ENCODE results near the gene ENTR1. TPM values are rescaled to one million over a fixed set of nuclear protein-coding genes. Genes with fewer than 3 reads are reported as not detected.

The ENTR1 gene
- total and polyA plus RNA-seq, 3 experiments from 2014 or later, result 13.1 to 55.5 (median 52.2) TPM

DNA sequence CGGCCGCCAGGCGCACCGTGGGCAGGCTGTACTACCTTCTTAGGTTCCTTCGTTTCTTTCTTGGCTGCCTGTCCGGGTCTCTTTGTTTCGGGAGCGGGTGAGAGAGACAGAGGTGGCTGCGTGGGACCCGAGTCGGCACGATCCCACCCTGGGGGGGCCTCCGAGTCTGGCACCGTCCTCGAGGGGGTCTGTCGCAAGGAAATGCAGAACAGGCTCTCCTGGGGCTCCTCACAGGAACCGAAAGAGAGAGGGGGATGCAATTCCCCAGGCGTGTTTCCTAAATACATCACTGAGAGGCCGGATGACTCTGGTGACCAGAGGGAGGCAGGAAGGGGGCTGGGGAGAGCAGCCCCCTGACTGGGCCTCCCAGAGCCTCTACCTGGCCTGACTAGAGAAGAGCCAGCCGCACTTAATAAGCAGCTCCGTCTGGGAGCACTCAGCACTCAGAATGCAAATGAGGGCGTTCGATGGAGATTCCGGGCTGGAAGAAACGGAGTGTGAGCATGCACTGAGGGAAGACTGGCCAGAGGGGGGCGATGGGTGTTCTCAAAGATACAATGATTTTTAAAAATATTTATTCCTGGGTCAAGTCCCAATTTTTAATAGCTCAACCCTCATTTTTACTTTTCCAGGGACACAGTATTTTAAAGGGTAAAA, 40.9 kb upstream of the ENTR1 start:
- Mint-ChIP-seq H3K36me3 (peaks cover 0 to 88% (median 16%) of the 10 kb centered on the region in 3 donors), H3K4me1 (peaks cover 0 to 1% (median 0%) of the 10 kb centered on the region in 3 donors), H3K9me3 (no peaks in the 10 kb centered on the region), H3K27ac (peak overlapping the region in 1 of 8 donors; percentile 50), H3K4me3 (no peak overlapping the region), H3K27me3 (no peaks in the 10 kb centered on the region)
- Histone ChIP-seq H3K4me3 (ENCODE audit: low read length) (no peak overlapping the region), H3K36me3 (ENCODE audit: insufficient read depth, low read length) (peaks cover 81% of the 10 kb centered on the region), H3K27ac (ENCODE audit: low read depth, low read length) (no peak overlapping the region), H3K9me3 (ENCODE audit: low read length) (no peaks in the 10 kb centered on the region), H3K27me3 (ENCODE audit: insufficient read depth, low read length, poor library complexity, severe bottlenecking) (no peaks in the 10 kb centered on the region), H3K4me1 (ENCODE audit: insufficient read depth, low read length) (no peaks in the 10 kb centered on the region)
- CTCF ChIA-PET, result no interaction called here
- POLR2A ChIA-PET, result no interaction called here
- no peak for DNase-seq

DNA sequence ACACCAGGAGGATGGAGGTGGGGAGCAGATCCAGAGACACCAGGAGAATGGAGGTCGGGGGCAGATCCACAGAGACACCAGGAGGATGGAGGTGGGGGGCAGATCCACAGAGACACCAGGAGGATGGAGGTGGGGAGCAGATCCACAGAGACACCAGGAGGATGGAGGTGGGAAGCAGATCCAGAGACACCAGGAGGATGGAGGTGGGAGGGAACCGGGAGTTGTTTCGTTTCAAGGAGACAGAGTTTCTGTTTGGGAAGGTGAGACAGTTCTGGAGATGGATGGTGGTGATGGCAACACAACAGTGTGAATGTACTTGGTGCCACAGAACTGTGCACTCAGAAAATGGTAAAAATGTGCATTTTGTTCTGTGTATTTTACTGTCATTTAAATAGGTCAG, 38.2 kb upstream of the ENTR1 start:
- Mint-ChIP-seq H3K9me3 (no peaks in the 10 kb centered on the region), H3K36me3 (peaks cover 0 to 90% (median 21%) of the 10 kb centered on the region in 3 donors), H3K4me3 (no peak overlapping the region), H3K4me1 (peaks cover 0 to 1% (median 0%) of the 10 kb centered on the region in 3 donors), H3K27ac (peak overlapping the region in 1 of 8 donors; percentile 83), H3K27me3 (no peaks in the 10 kb centered on the region)
- ChIA-PET POLR2A (no interaction called here), CTCF (no interaction called here)
- Histone ChIP-seq H3K27ac (ENCODE audit: low read depth, low read length) (no peak overlapping the region), H3K4me3 (ENCODE audit: low read length) (no peak overlapping the region), H3K36me3 (ENCODE audit: insufficient read depth, low read length) (peaks cover 65% of the 10 kb centered on the region), H3K9me3 (ENCODE audit: low read length) (no peaks in the 10 kb centered on the region), H3K4me1 (ENCODE audit: insufficient read depth, low read length) (no peaks in the 10 kb centered on the region), H3K27me3 (ENCODE audit: insufficient read depth, low read length, poor library complexity, severe bottlenecking) (no peaks in the 10 kb centered on the region)
- DNase-seq, result no peak

DNA sequence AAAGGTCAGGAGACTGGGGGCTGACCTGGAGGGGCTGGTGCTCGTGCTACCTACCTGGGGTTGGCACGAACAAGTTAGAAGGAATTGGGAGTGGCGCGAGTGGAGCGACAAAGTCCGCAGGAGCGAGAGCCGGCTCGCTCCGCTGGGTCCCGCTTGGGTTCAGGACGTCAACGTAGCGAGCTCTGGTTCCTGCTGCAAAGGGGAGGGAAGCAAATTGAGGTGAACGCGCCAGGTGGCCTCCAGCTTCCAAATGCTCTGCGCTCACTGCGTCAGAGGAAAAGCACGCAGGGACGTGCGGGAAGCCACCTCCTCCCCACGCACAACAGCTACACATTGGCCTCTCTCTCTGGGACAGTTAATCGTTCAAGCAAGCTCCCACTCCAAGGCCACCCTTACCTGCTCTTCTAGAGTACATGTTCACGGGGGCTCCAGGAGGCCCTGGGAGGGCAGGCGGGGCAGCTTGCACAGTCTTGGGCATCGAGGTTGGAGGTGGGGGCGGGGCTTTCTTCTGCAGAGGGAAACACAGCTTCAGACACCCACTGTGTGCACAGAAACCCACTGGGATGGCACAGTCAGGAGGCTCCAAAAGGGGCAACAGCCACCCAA, 36.9 kb upstream of the ENTR1 start:
- no peaks in the 10 kb centered on the region for H3K4me1 Mint-ChIP-seq
- Histone ChIP-seq H3K4me3 (ENCODE audit: low read length) (no peak overlapping the region), H3K36me3 (ENCODE audit: insufficient read depth, low read length) (peaks cover 61% of the 10 kb centered on the region), H3K4me1 (ENCODE audit: insufficient read depth, low read length) (no peaks in the 10 kb centered on the region), H3K9me3 (ENCODE audit: low read length) (no peaks in the 10 kb centered on the region), H3K27me3 (ENCODE audit: insufficient read depth, low read length, poor library complexity, severe bottlenecking) (no peaks in the 10 kb centered on the region), H3K27ac (ENCODE audit: low read depth, low read length) (no peak overlapping the region)
- H3K36me3 Mint-ChIP-seq, result peaks cover 0 to 93% (median 19%) of the 10 kb centered on the region in 3 donors
- no peaks in the 10 kb centered on the region for H3K9me3 Mint-ChIP-seq
- POLR2A ChIA-PET, result no interaction called here
- CTCF ChIA-PET, result no interaction called here
- no peak for DNase-seq
- H3K27me3 Mint-ChIP-seq, result no peaks in the 10 kb centered on the region
- no peak overlapping the region for H3K4me3 Mint-ChIP-seq
- H3K27ac Mint-ChIP-seq, result peak overlapping the region in 1 of 8 donors; percentile 85

DNA sequence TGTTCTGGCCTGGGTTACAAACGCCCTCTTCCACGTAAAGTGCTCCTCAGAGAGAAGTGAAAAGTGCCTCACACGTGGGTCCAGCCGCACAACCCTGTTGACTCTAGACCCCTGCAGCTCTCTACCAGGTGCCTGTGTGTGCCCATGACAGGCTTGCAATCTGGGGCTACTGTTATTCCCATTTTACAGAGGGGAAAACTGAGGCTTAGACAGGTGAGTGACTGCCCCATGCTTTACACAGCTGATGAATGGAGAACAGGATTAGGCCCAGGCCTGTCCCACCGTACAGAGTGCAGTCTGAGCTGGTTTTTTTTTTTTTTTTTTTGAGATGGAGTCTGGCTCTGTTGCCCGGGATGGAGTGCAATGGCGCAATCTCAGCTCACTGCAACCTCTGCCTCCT, 35.4 kb upstream of the ENTR1 start:
- POLR2A ChIA-PET, result no interaction called here

DNA sequence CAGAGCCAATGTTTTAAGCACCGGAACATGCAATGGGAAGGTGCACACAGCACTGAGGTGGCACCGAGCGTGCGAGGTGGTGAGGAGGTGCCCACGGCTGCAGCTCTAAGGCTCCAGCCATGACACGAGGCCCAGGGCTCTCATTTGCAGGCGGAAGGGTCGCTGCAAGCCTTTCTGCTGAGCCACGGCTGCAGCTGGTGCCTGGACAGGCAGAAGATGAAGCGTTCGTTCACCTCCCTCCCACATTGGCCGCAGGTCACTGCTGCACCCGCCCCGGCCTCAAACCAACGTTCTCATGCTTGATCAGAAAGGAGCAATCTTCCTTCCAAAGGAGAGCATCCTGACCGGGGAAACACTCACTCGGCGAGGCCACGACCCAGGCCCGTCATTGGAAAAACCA, 33.7 kb upstream of the ENTR1 start:
- Mint-ChIP-seq H3K36me3 (peaks cover 0 to 81% (median 17%) of the 10 kb centered on the region in 3 donors), H3K4me1 (peaks cover 0 to 2% (median 0%) of the 10 kb centered on the region in 3 donors), H3K4me3 (no peak overlapping the region), H3K9me3 (no peaks in the 10 kb centered on the region), H3K27me3 (no peaks in the 10 kb centered on the region), H3K27ac (no peak overlapping the region)
- ChIA-PET CTCF (no interaction called here), POLR2A (interaction anchor here (0.5 kb wide), 1 partner anchor 9 kb away, joined by 6 read pairs; no protein-coding TSS in a partner anchor)
- no peak overlapping the region for H3K27ac ChIP-seq (ENCODE audit: low read depth, low read length)
- H3K36me3 ChIP-seq (ENCODE audit: insufficient read depth, low read length), result peaks cover 34% of the 10 kb centered on the region
- no peaks in the 10 kb centered on the region for H3K27me3 ChIP-seq (ENCODE audit: insufficient read depth, low read length, poor library complexity, severe bottlenecking)
- no peak for DNase-seq
- H3K4me1 ChIP-seq (ENCODE audit: insufficient read depth, low read length), result peaks cover 5% of the 10 kb centered on the region
- H3K9me3 ChIP-seq (ENCODE audit: low read length), result no peaks in the 10 kb centered on the region
- H3K4me3 ChIP-seq (ENCODE audit: low read length), result no peak overlapping the region

More for the DNA sequence above, 35.4 kb upstream of the ENTR1 start:
- peaks cover 0 to 94% (median 19%) of the 10 kb centered on the region in 3 donors for H3K36me3 Mint-ChIP-seq
- CTCF ChIA-PET, result interaction anchor here (1.1 to 2.0 kb wide), 3 partner anchors 11 to 83 kb away, joined by 3 to 5 read pairs (median 3); no protein-coding TSS in a partner anchor
- peak overlapping the region in 1 of 8 donors; percentile 24 for H3K27ac Mint-ChIP-seq
- H3K27ac ChIP-seq (ENCODE audit: low read depth, low read length), result no peak overlapping the region
- no peak overlapping the region for H3K4me3 ChIP-seq (ENCODE audit: low read length)
- H3K9me3 Mint-ChIP-seq, result no peaks in the 10 kb centered on the region
- no peak overlapping the region for H3K4me3 Mint-ChIP-seq
- DNase-seq, result no peak
- H3K4me1 ChIP-seq (ENCODE audit: insufficient read depth, low read length), result no peaks in the 10 kb centered on the region
- no peaks in the 10 kb centered on the region for H3K27me3 ChIP-seq (ENCODE audit: insufficient read depth, low read length, poor library complexity, severe bottlenecking)
- H3K4me1 Mint-ChIP-seq, result no peaks in the 10 kb centered on the region
- H3K27me3 Mint-ChIP-seq, result no peaks in the 10 kb centered on the region
- no peaks in the 10 kb centered on the region for H3K9me3 ChIP-seq (ENCODE audit: low read length)
- peaks cover 50% of the 10 kb centered on the region for H3K36me3 ChIP-seq (ENCODE audit: insufficient read depth, low read length)

DNA sequence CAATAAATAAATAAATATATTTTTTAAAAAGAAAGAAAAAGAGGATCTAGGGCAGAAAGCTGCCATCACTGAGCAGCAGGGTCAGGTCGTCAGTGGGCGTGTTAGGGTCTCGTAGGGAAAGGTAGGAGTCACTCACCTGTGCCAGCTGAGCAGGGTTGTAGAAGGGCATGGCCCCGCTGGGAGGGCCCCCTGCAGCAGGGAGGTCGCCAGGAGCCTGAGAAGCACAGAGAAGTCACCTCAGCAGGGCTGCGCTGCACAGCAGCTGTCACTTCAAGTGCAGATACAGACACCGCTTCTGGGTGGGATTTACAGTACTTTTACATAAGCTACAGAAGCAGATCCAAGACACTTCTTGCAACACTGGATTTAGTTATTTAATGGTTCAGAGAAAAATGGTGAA, 33.3 kb upstream of the ENTR1 start:
- DNase-seq, result no peak
- Histone ChIP-seq H3K36me3 (ENCODE audit: insufficient read depth, low read length) (peaks cover 29% of the 10 kb centered on the region), H3K27me3 (ENCODE audit: insufficient read depth, low read length, poor library complexity, severe bottlenecking) (no peaks in the 10 kb centered on the region), H3K4me1 (ENCODE audit: insufficient read depth, low read length) (peaks cover 5% of the 10 kb centered on the region), H3K4me3 (ENCODE audit: low read length) (no peak overlapping the region), H3K27ac (ENCODE audit: low read depth, low read length) (no peak overlapping the region), H3K9me3 (ENCODE audit: low read length) (no peaks in the 10 kb centered on the region)
- ChIA-PET POLR2A (no interaction called here), CTCF (interaction anchor here (1.2 kb wide), 1 partner anchor 19 kb away, joined by 6 read pairs; no protein-coding TSS in a partner anchor)
- no peaks in the 10 kb centered on the region for H3K27me3 Mint-ChIP-seq
- peaks cover 0 to 77% (median 17%) of the 10 kb centered on the region in 3 donors for H3K36me3 Mint-ChIP-seq
- no peak overlapping the region for H3K4me3 Mint-ChIP-seq
- peak overlapping the region in 1 of 8 donors; percentile 21 for H3K27ac Mint-ChIP-seq
- H3K4me1 Mint-ChIP-seq, result peaks cover 0 to 2% (median 0%) of the 10 kb centered on the region in 3 donors
- no peaks in the 10 kb centered on the region for H3K9me3 Mint-ChIP-seq

DNA sequence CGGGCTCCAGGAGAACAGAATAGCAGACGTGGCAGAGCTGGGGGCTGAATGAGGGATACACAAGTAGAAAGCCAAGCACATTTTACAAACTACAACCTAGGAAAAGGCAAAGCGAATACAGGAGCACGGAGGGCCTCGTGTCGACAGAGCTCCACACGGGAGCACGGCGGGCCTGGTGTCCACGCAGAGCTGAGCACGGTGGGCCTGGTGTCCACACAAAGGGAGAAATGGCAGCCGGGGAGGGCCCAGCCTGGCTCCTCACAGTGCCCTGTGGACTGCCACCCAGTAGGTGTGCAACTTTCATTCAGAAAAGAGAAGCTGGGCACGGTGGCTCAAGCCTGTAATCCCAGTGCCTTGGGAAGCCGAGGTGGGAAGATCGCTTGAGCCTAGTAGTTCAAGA, 32.7 kb upstream of the ENTR1 start:
- peak overlapping the region in 1 of 8 donors; percentile 47 for H3K27ac Mint-ChIP-seq
- Histone ChIP-seq H3K36me3 (ENCODE audit: insufficient read depth, low read length) (peaks cover 26% of the 10 kb centered on the region), H3K4me3 (ENCODE audit: low read length) (no peak overlapping the region), H3K4me1 (ENCODE audit: insufficient read depth, low read length) (peaks cover 7% of the 10 kb centered on the region), H3K27ac (ENCODE audit: low read depth, low read length) (no peak overlapping the region), H3K27me3 (ENCODE audit: insufficient read depth, low read length, poor library complexity, severe bottlenecking) (no peaks in the 10 kb centered on the region), H3K9me3 (ENCODE audit: low read length) (no peaks in the 10 kb centered on the region)
- H3K4me3 Mint-ChIP-seq, result no peak overlapping the region
- H3K4me1 Mint-ChIP-seq, result peaks cover 3 to 5% (median 4%) of the 10 kb centered on the region in 3 donors
- no peaks in the 10 kb centered on the region for H3K27me3 Mint-ChIP-seq
- ChIA-PET POLR2A (no interaction called here), CTCF (interaction anchor here (1.2 kb wide), 1 partner anchor 18 kb away, joined by 6 read pairs; no protein-coding TSS in a partner anchor)
- DNase-seq, result no peak
- peaks cover 0 to 71% (median 12%) of the 10 kb centered on the region in 3 donors for H3K36me3 Mint-ChIP-seq
- no peaks in the 10 kb centered on the region for H3K9me3 Mint-ChIP-seq

DNA sequence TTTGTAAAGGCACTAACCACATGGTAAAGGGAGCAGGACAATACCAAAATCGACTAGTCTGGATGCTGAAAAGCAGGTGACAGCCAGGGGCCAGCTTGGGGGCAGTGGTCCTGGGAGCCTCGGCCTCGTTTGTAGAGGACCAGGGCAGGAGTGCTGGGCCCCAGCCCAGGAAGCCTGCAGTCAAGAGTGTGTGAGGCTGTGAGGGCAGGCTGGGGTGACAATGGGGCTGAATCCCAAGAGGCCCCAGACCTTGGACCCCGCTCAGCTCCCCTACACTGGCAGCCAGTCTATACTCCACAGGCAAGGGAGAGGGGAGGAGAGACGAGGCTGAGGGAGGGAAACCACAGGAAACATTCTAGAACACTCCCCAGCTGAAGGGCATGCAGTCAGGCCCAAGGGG, 31.9 kb upstream of the ENTR1 start:
- H3K9me3 ChIP-seq (ENCODE audit: low read length), result no peaks in the 10 kb centered on the region
- H3K4me3 ChIP-seq (ENCODE audit: low read length), result no peak overlapping the region
- H3K4me1 ChIP-seq (ENCODE audit: insufficient read depth, low read length), result peaks cover 15% of the 10 kb centered on the region
- peak overlapping the region in 2 of 8 donors; percentile 39 to 47 for H3K27ac Mint-ChIP-seq
- no peaks in the 10 kb centered on the region for H3K9me3 Mint-ChIP-seq
- CTCF ChIA-PET, result interaction anchor here (1.2 kb wide), 1 partner anchor 17 kb away, joined by 6 read pairs; no protein-coding TSS in a partner anchor
- H3K4me1 Mint-ChIP-seq, result peaks cover 12 to 13% (median 12%) of the 10 kb centered on the region in 3 donors
- H3K36me3 ChIP-seq (ENCODE audit: insufficient read depth, low read length), result peaks cover 17% of the 10 kb centered on the region
- no peak overlapping the region for H3K27ac ChIP-seq (ENCODE audit: low read depth, low read length)
- H3K36me3 Mint-ChIP-seq, result peaks cover 0 to 63% (median 12%) of the 10 kb centered on the region in 3 donors
- DNase-seq, result no peak
- H3K27me3 ChIP-seq (ENCODE audit: insufficient read depth, low read length, poor library complexity, severe bottlenecking), result no peaks in the 10 kb centered on the region
- H3K4me3 Mint-ChIP-seq, result peak overlapping the region in 1 of 7 donors; percentile 20
- POLR2A ChIA-PET, result no interaction called here
- H3K27me3 Mint-ChIP-seq, result no peaks in the 10 kb centered on the region
